Small intestine (tissue), 7 donors: ENCODE data around the gene MINDY4. TPM values are rescaled to one million over a fixed set of nuclear protein-coding genes. Genes with fewer than 3 reads are reported as not detected.

Experiments used
- DNase-seq, 2 donors: peaks; one replicate each; pipeline versions ENCODE4 v3.0.0 to v3.0.0-alpha.2; 2013
- FAIRE-seq: peaks from 2 replicates; lab custom pipeline; 2012; peaks lifted over from hg19 to GRCh38; lab: Jason Lieb, UNC
- H3K27ac ChIP-seq, 3 donors: one replicate each; pipeline ENCODE4 v1.5.1; 2013; ENCODE audit warnings: low read length in 2 of 3, mild to moderate bottlenecking in 2 of 3, control low read depth in 1 of 3, inconsistent platforms in 1 of 3, low read depth in 1 of 3, moderate library complexity in 1 of 3
- H3K27me3 ChIP-seq, 3 donors: one replicate each; pipeline ENCODE4 v1.6.1; 2013; ENCODE audit warnings: low read length in 3 of 3, inconsistent platforms in 1 of 3; ENCODE audit not compliant: control insufficient read depth in 3 of 3, insufficient read depth in 3 of 3
- H3K36me3 ChIP-seq, 3 donors: one replicate each; pipeline ENCODE4 v1.6.1; 2013; ENCODE audit warnings: low read length in 3 of 3, inconsistent platforms in 1 of 3, low read depth in 1 of 3, mild to moderate bottlenecking in 1 of 3, moderate library complexity in 1 of 3; ENCODE audit not compliant: control insufficient read depth in 3 of 3, insufficient read depth in 2 of 3
- H3K4me1 ChIP-seq, 3 donors: one replicate each; pipeline ENCODE4 v1.6.1; 2013; ENCODE audit warnings: low read length in 2 of 3, inconsistent platforms in 1 of 3, low read depth in 1 of 3, mild to moderate bottlenecking in 1 of 3, moderate library complexity in 1 of 3; ENCODE audit not compliant: control insufficient read depth in 3 of 3, insufficient read depth in 2 of 3
- H3K4me3 ChIP-seq, 3 donors: one replicate each; pipeline ENCODE4 v1.5.1; 2013; ENCODE audit warnings: low read length in 3 of 3, control low read depth in 1 of 3, inconsistent platforms in 1 of 3, low read depth in 1 of 3, mild to moderate bottlenecking in 1 of 3, moderate library complexity in 1 of 3
- H3K9me3 ChIP-seq, 2 donors: one replicate each; pipeline ENCODE4 v1.6.1; 2013; ENCODE audit warnings: low read depth in 1 of 2, low read length in 1 of 2; ENCODE audit not compliant: control insufficient read depth in 2 of 2, insufficient read depth in 1 of 2
- WGBS, 3 donors: extraction: QIAGEN DNeasy Blood & Tissue Kit; methylation state at CpG; one replicate each; pipeline ENCODE4 v1.1.7; 2013; 5-methylcytosine and 5-hydroxymethylcytosine counted together
- polyA plus RNA-seq, 4 donors: library from polyadenylated mRNA; stranded (reverse) in 3 of 4; unstranded in 1 of 4; fragments of 200-250 nt in 3 of 4; fragments of 120-200 nt in 1 of 4; gene quantifications; one replicate each; pipeline versions ENCODE4 v1.2.1 to v1.2.3, GENCODE V29; 2013
- donor health status: healthy with polysubstance abuse.
- donor health status: control.
- donor health status: control.
- donor health status: Bipolar disorder and iron deficiency.
- donor health status: healthy.

The MINDY4 gene
- polyA plus RNA-seq, 4 donors = 0.22 to 6.5 (median 1.9) TPM

GRCh38 chr7:30858576-30858975 lies 87.4 kb downstream of the MINDY4 start:
- Histone ChIP-seq H3K4me3 (no peak overlapping the region), H3K36me3 (peaks cover 0 to 84% (median 0%) of the 10 kb centered on the region in 3 donors), H3K27me3 (no peaks in the 10 kb centered on the region), H3K9me3 (no peaks in the 10 kb centered on the region), H3K27ac (no peak overlapping the region), H3K4me1 (peaks cover 0 to 13% (median 0%) of the 10 kb centered on the region in 3 donors)
- no peak for FAIRE-seq
- 95 to 98% (median 97%) methylated on average over 2 of the region's 2 CpGs for WGBS, 3 donors
- DNase-seq = no peak

GRCh38 chr7:30859202-30859939 lies 88.2 kb downstream of the MINDY4 start:
- no peak for DNase-seq
- H3K9me3 ChIP-seq = no peaks in the 10 kb centered on the region
- no peak overlapping the region for H3K27ac ChIP-seq
- H3K27me3 ChIP-seq = no peaks in the 10 kb centered on the region
- WGBS, 3 donors = 74 to 84% (median 76%) methylated on average over 10 of the region's 10 CpGs
- peaks cover 0 to 80% (median 0%) of the 10 kb centered on the region in 3 donors for H3K36me3 ChIP-seq
- no peak overlapping the region for H3K4me3 ChIP-seq
- peaks cover 0 to 21% (median 0%) of the 10 kb centered on the region in 3 donors for H3K4me1 ChIP-seq
- no peak for FAIRE-seq

GRCh38 chr7:30859940-30860496 lies 88.8 kb downstream of the MINDY4 start:
- no peaks in the 10 kb centered on the region for H3K27me3 ChIP-seq
- H3K9me3 ChIP-seq = no peaks in the 10 kb centered on the region
- FAIRE-seq = no peak
- 61 to 83% (median 70%) methylated on average over 13 of the region's 13 CpGs for WGBS, 3 donors
- H3K36me3 ChIP-seq = peaks cover 0 to 74% (median 0%) of the 10 kb centered on the region in 3 donors
- H3K4me3 ChIP-seq = no peak overlapping the region
- H3K4me1 ChIP-seq = peaks cover 0 to 27% (median 0%) of the 10 kb centered on the region in 3 donors
- H3K27ac ChIP-seq = no peak overlapping the region
- DNase-seq = peak; percentile 42 to 52

- no peak for DNase-seq
Measured at GRCh38 chr7:30861612-30862011, 90.4 kb downstream of the MINDY4 start.

GRCh38 chr7:30862995-30863705 lies 91.9 kb downstream of the MINDY4 start:
- H3K4me1 ChIP-seq = peaks cover 5 to 53% (median 13%) of the 10 kb centered on the region in 3 donors
- 83 to 91% (median 86%) methylated on average over 9 of the region's 9 CpGs for WGBS, 3 donors
- no peak overlapping the region for H3K27ac ChIP-seq
- no peak overlapping the region for H3K4me3 ChIP-seq
- DNase-seq = no peak
- H3K9me3 ChIP-seq = no peaks in the 10 kb centered on the region
- H3K27me3 ChIP-seq = no peaks in the 10 kb centered on the region
- no peak for FAIRE-seq
- H3K36me3 ChIP-seq = peaks cover 0 to 69% (median 0%) of the 10 kb centered on the region in 3 donors

More at GRCh38 chr7:30861612-30862011, 90.4 kb downstream of the MINDY4 start:
- peaks cover 2 to 43% (median 6%) of the 10 kb centered on the region in 3 donors for H3K4me1 ChIP-seq
- no peak for FAIRE-seq
- H3K27me3 ChIP-seq = no peaks in the 10 kb centered on the region
- no peaks in the 10 kb centered on the region for H3K9me3 ChIP-seq
- 90 to 93% (median 91%) methylated on average over 7 of the region's 7 CpGs for WGBS, 3 donors
- no peak overlapping the region for H3K4me3 ChIP-seq
- H3K36me3 ChIP-seq = peaks cover 0 to 75% (median 0%) of the 10 kb centered on the region in 3 donors
- H3K27ac ChIP-seq = no peak overlapping the region

- FAIRE-seq (no peak), DNase-seq (no peak)
- Histone ChIP-seq H3K27me3 (no peaks in the 10 kb centered on the region), H3K36me3 (peaks cover 0 to 70% (median 0%) of the 10 kb centered on the region in 3 donors), H3K27ac (no peak overlapping the region), H3K4me3 (no peak overlapping the region), H3K9me3 (no peaks in the 10 kb centered on the region), H3K4me1 (peaks cover 5 to 53% (median 13%) of the 10 kb centered on the region in 3 donors)
- WGBS, 3 donors = 55 to 89% (median 82%) methylated on average over 4 of the region's 4 CpGs
Measured at GRCh38 chr7:30863706-30864035, 92.5 kb downstream of the MINDY4 start.

- WGBS, 3 donors = 88 to 97% (median 93%) methylated on average over 3 of the region's 3 CpGs
- no peak for FAIRE-seq
Measured at GRCh38 chr7:30864101-30864500, 92.9 kb downstream of the MINDY4 start.

GRCh38 chr7:30865076-30865475 lies 93.9 kb downstream of the MINDY4 start:
- DNase-seq (peak; percentile 76 to 82), FAIRE-seq (no peak)
- Histone ChIP-seq H3K9me3 (no peaks in the 10 kb centered on the region), H3K27me3 (no peaks in the 10 kb centered on the region), H3K36me3 (peaks cover 0 to 64% (median 0%) of the 10 kb centered on the region in 3 donors), H3K4me3 (no peak overlapping the region), H3K4me1 (peaks cover 5 to 48% (median 13%) of the 10 kb centered on the region in 3 donors), H3K27ac (peak overlapping the region in 1 of 3 donors; percentile 59)
- 14 to 68% (median 31%) methylated on average over 4 of the region's 4 CpGs for WGBS, 3 donors

More at GRCh38 chr7:30864101-30864500, 92.9 kb downstream of the MINDY4 start:
- Histone ChIP-seq H3K4me1 (peaks cover 5 to 53% (median 13%) of the 10 kb centered on the region in 3 donors), H3K4me3 (no peak overlapping the region), H3K9me3 (no peaks in the 10 kb centered on the region), H3K27ac (no peak overlapping the region), H3K36me3 (peaks cover 0 to 70% (median 0%) of the 10 kb centered on the region in 3 donors), H3K27me3 (no peaks in the 10 kb centered on the region)
- no peak for DNase-seq
